Smooth muscle cell (in vitro differentiated cells): ENCODE data around the gene CLDN25. TPM values are rescaled to one million over a fixed set of nuclear protein-coding genes. Genes with fewer than 3 reads are reported as not detected.

Experiments used
- DNase-seq: peaks from one replicate; lab custom pipeline; 2025; ENCODE audit not compliant: unreplicated experiment; lab: John Stamatoyannopoulos, UW
- H2AFZ ChIP-seq: fragments of 200-600 bp; sonication (generic); 2 replicates; pipeline ENCODE4 v1.6.0; 2016; ENCODE audit warnings: antibody characterized with exemption, low read depth, mild to moderate bottlenecking
- H3F3A ChIP-seq: fragments of 200-600 bp; sonication (generic); 2 replicates; pipeline ENCODE4 v1.6.0; 2017; ENCODE audit warnings: antibody characterized with exemption, low read depth
- H3K27ac ChIP-seq: fragments of 200-600 bp; sonication (generic); 2 replicates; pipeline ENCODE4 v1.5.1; 2016; ENCODE audit warnings: low read depth, mild to moderate bottlenecking
- H3K27me3 ChIP-seq: fragments of 200-600 bp; sonication (generic); 2 replicates; pipeline ENCODE4 v1.6.1; 2016; ENCODE audit warnings: low read depth, mild to moderate bottlenecking
- H3K36me3 ChIP-seq: fragments of 200-600 bp; sonication (generic); 2 replicates; pipeline ENCODE4 v1.5.1; 2016; ENCODE audit warnings: low read depth
- H3K4me1 ChIP-seq: fragments of 200-600 bp; sonication (generic); 2 replicates; pipeline ENCODE4 v1.5.1; 2016; ENCODE audit warnings: low read depth
- H3K4me2 ChIP-seq: fragments of 200-600 bp; sonication (generic); 2 replicates; pipeline ENCODE4 v1.6.0; 2016; ENCODE audit warnings: mild to moderate bottlenecking
- H3K4me3 ChIP-seq: fragments of 200-600 bp; sonication (generic); 2 replicates; pipeline ENCODE4 v1.5.1; 2016; ENCODE audit warnings: mild to moderate bottlenecking
- H3K79me2 ChIP-seq: fragments of 200-600 bp; sonication (generic); 2 replicates; pipeline ENCODE4 v1.6.0; 2016; ENCODE audit warnings: low read depth, mild to moderate bottlenecking
- H3K9ac ChIP-seq: fragments of 200-600 bp; sonication (generic); 2 replicates; pipeline ENCODE4 v1.6.0; 2016; ENCODE audit warnings: low read depth
- H3K9me3 ChIP-seq: fragments of 200-600 bp; sonication (generic); replicated peaks from 2 replicates; pipeline ENCODE4 v1.5.1; 2016; ENCODE audit warnings: low read depth
- H4K20me1 ChIP-seq: fragments of 200-600 bp; sonication (generic); 2 replicates; pipeline ENCODE4 v1.6.0; 2016; ENCODE audit warnings: low read depth
- WGBS: methylation state at CpG from one replicate; pipeline ENCODE4 v1.1.7; 2016; ENCODE audit warnings: low lambda C conversion rate; 5-methylcytosine and 5-hydroxymethylcytosine counted together
- polyA plus RNA-seq: library from polyadenylated mRNA; unstranded; fragments of >200 nt; fragmentation: Nextera tagmentation; extraction: Ambion mirVana; gene quantifications from 2 replicates; pipeline ENCODE4 v1.2.1, GENCODE V29; 2016
- total RNA-seq: library from RNA; depleted of rRNA; stranded (reverse); fragments of >200 nt; gene quantifications from 2 replicates; pipeline ENCODE4 v1.2.3, GENCODE V29; 2014
- TF ChIP-seq, protein P1 (sequence below): fragments of 200-600 bp; sonication (generic); IDR thresholded peaks from 2 replicates; pipeline ENCODE4 v1.5.1; 2017; ENCODE audit warnings: borderline replicate concordance, mild to moderate bottlenecking, antibody characterized with exemption; ENCODE audit not compliant: insufficient read depth, poor library complexity, severe bottlenecking

CLDN25 gene
- total and polyA plus RNA-seq, 2 experiments from 2014 or later = not detected

DNA sequence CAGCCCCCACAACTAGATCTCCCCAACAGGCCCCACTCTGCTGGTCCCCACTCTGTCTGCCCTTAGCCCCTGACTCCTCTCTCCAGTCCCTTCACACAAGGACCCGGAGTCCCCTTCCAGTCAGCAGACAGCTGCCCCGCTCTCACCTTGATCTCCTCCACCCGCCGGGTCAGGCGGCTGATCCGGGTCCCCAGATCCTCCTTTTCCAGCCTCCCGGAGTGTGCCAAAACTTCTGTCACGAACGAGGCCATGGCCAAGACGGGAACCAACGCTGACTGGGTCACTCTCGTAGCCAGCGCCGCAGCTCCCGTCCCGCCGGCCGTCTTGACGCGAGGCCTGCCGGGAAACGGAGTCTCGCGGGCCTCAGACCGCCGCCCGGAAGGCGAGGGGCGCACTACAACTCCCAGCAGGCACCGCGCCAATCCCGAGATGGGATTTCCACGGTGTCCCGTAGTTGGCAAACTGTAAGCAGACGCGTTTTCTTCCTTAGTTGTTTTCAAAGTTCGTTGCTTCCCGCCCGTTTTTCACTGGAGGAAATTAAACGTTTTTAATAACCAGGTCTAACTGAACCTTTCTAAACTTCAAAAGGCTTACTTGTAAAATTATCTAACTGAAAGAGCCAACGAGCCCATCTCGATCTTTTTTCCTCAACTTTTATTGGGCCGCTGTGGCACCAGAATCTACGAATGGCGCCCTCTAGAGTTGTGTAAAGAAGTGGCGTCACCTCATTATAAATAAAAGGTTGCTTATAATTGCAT lies 6.0 kb upstream of the CLDN25 start, which contains the start of gene ZW10:
Gene ZW10, minus strand, starts transcription at position 277 of the 758 bp plus-strand sequence. Its CDS starts 26 bp downstream, at position 251.
- Histone ChIP-seq H4K20me1 (peaks cover 5% of the 10 kb centered on the region), H3F3A (no peaks in the 10 kb centered on the region), H3K9ac (peak within 1 kb of the TSS; percentile 90), H3K9me3 (no peaks in the 10 kb centered on the region), H3K27ac (peak within 1 kb of the TSS; percentile 83), H3K4me3 (peak within 1 kb of the TSS; percentile 85), H3K27me3 (no peaks in the 10 kb centered on the region), H3K4me2 (peak within 1 kb of the TSS; percentile 86), H3K4me1 (peaks cover 9% of the 10 kb centered on the region), H3K79me2 (peaks cover 26% of the 10 kb centered on the region), H3K36me3 (no peaks in the 10 kb centered on the region), H2AFZ (peak within 1 kb of the TSS; percentile 93)
- WGBS = under 1% methylated on average over 46 of the region's 46 CpGs
- TF ChIP-seq, protein P1, sequence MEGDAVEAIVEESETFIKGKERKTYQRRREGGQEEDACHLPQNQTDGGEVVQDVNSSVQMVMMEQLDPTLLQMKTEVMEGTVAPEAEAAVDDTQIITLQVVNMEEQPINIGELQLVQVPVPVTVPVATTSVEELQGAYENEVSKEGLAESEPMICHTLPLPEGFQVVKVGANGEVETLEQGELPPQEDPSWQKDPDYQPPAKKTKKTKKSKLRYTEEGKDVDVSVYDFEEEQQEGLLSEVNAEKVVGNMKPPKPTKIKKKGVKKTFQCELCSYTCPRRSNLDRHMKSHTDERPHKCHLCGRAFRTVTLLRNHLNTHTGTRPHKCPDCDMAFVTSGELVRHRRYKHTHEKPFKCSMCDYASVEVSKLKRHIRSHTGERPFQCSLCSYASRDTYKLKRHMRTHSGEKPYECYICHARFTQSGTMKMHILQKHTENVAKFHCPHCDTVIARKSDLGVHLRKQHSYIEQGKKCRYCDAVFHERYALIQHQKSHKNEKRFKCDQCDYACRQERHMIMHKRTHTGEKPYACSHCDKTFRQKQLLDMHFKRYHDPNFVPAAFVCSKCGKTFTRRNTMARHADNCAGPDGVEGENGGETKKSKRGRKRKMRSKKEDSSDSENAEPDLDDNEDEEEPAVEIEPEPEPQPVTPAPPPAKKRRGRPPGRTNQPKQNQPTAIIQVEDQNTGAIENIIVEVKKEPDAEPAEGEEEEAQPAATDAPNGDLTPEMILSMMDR = peak; percentile 97
- peak; percentile 83 for DNase-seq

DNA sequence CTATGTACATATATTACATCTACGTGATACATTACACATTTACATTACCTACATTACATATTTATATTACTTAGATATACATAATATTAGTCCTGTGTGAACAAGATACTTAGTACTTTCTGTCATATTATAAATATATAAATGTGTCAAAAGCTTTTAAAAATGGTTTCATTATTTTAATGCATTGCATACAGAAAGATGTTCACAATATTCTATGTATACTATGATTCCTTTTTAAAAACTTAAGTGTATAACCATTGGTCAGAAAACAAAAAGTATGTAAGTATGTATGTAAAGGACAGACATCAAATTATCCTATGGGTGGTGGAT lies 5.5 kb upstream of the CLDN25 start:
- WGBS = 5% methylated on average over 1 of the region's 1 CpG
- peak overlapping the region; percentile 66 for H3K9ac ChIP-seq
- peaks cover 5% of the 10 kb centered on the region for H4K20me1 ChIP-seq
- DNase-seq = no peak
- H3K79me2 ChIP-seq = peaks cover 23% of the 10 kb centered on the region
- no peaks in the 10 kb centered on the region for H3F3A ChIP-seq
- peak overlapping the region; percentile 83 for H3K27ac ChIP-seq
- peak overlapping the region; percentile 93 for H2AFZ ChIP-seq
- peaks cover 9% of the 10 kb centered on the region for H3K4me1 ChIP-seq
- peak overlapping the region; percentile 86 for H3K4me2 ChIP-seq
- no peaks in the 10 kb centered on the region for H3K27me3 ChIP-seq
- H3K36me3 ChIP-seq = no peaks in the 10 kb centered on the region
- peak overlapping the region; percentile 85 for H3K4me3 ChIP-seq
- TF ChIP-seq, protein P1 = no peak
- no peaks in the 10 kb centered on the region for H3K9me3 ChIP-seq

DNA sequence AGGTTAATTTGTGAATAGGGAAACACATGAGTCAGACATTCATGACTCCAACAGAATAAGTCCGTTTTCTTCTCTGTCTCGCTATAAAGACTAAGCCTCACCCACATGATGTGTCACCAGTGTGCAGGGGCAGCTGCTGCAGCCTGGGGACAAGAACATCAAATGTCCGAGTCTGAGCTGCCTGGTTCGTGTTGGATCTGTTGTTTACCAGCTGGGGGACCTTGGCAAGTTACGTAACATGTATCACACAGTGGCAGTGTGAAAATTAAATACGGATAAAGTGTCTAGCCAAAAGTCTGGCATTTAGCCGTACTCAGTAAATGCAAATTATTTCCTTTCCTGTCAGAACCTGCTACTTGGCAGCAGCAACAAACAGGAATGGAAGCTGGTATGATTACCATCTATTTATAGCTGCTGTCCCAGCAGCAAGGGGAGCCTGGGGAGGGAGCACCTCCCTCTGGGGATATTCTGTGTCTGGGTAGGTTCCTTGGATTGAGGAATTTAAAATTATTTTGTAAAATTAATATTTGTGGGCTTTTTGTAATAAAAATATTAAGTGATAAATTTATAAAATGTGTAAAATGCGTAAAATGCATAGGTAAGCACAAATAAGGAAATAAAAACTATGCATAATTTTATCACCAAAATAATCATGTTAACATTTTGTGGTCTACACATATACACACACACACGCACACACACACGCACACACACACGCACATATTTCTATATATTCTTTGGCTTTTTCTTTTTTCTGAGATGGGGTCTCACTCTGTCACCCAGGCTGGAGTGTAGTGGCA lies 1.3 kb upstream of the CLDN25 start:
- no peaks in the 10 kb centered on the region for H3K36me3 ChIP-seq
- H4K20me1 ChIP-seq = no peaks in the 10 kb centered on the region
- H3K9me3 ChIP-seq = no peaks in the 10 kb centered on the region
- H3K27ac ChIP-seq = peak overlapping the region; percentile 72
- no peaks in the 10 kb centered on the region for H3F3A ChIP-seq
- peak overlapping the region; percentile 56 for H3K4me2 ChIP-seq
- H3K27me3 ChIP-seq = peaks cover 6% of the 10 kb centered on the region
- H3K9ac ChIP-seq = peak overlapping the region; percentile 50
- H3K4me3 ChIP-seq = no peak overlapping the region
- 42% methylated on average over 11 of the region's 11 CpGs for WGBS
- no peaks in the 10 kb centered on the region for H3K79me2 ChIP-seq
- no peak overlapping the region for H2AFZ ChIP-seq
- TF ChIP-seq, protein P1 = no peak
- no peak for DNase-seq
- H3K4me1 ChIP-seq = peaks cover 4% of the 10 kb centered on the region
